HEK293 (cell line): ENCODE measurements around the gene DOK5.

Experiments used
- CTCF ChIA-PET: fragments of 350-600 bp; formaldehyde crosslinking; extraction: SDS; loops from one replicate; lab custom pipeline; 2021; ENCODE audit warnings: antibody characterized with exemption; lab: Yijun Ruan, JAX
- POLR2A ChIA-PET: fragments of 300-600 bp; formaldehyde crosslinking; extraction: SDS; loops from one replicate; lab custom pipeline; 2020; ENCODE audit warnings: antibody characterized with exemption, inconsistent platforms; lab: Yijun Ruan, JAX
- H3K27ac ChIP-seq: fragments of 200-500 bp; sonication (Bioruptor generic); 2 replicates; pipeline ENCODE4 v1.5.1; 2014; ENCODE audit warnings: low read depth, low read length, control low read depth, inconsistent platforms; ENCODE audit errors: extremely low read depth
- H3K36me3 ChIP-seq, 2 experiments: fragments of 200-500 bp in 1 of 2; sonication (Bioruptor generic) in 1 of 2; 1 replicate in 1 of 2; 2 replicates in 1 of 2; pipeline ENCODE4 v1.5.1; 2014 to 2017; ENCODE audit warnings: inconsistent platforms in 2 of 2, low read length in 2 of 2; ENCODE audit not compliant: control insufficient read depth in 2 of 2, insufficient read depth in 1 of 2
- H3K4me1 ChIP-seq: fragments of 200-500 bp; sonication (Bioruptor generic); 2 replicates; pipeline ENCODE4 v1.5.1; 2014; ENCODE audit warnings: mild to moderate bottlenecking, low read length, inconsistent platforms; ENCODE audit not compliant: control insufficient read depth, insufficient read depth
- H3K4me3 ChIP-seq: 2 replicates; pipeline ENCODE4 v1.5.1; 2011; ENCODE audit warnings: low read depth, mild to moderate bottlenecking, control low read depth, low read length, moderate library complexity
- H3K9me3 ChIP-seq: fragments of 200-500 bp; sonication (Bioruptor generic); 2 replicates; pipeline ENCODE4 v1.5.1; 2014; ENCODE audit warnings: low read depth, low read length, inconsistent platforms; ENCODE audit not compliant: control insufficient read depth, insufficient read depth
- HIC1 ChIP-seq: fragments of 450-650 bp; formaldehyde crosslinking; IDR thresholded peaks from 2 replicates; pipeline ENCODE4 v1.5.1; 2016; ENCODE audit warnings: missing biosample characterization, missing genetic modification characterization
- MZF1 ChIP-seq: fragments of 450-650 bp; formaldehyde crosslinking; IDR thresholded peaks from 2 replicates; pipeline ENCODE4 v1.5.1; 2017; ENCODE audit warnings: missing biosample characterization, missing genetic modification characterization, borderline replicate concordance
- SP2 ChIP-seq: fragments of 450-650 bp; formaldehyde crosslinking; IDR thresholded peaks from 2 replicates; pipeline ENCODE4 v1.5.1; 2016; ENCODE audit warnings: missing biosample characterization, missing genetic modification characterization
- ZBTB17 ChIP-seq: fragments of 450-650 bp; formaldehyde crosslinking; IDR thresholded peaks from 2 replicates; pipeline ENCODE4 v1.5.1; 2016; ENCODE audit warnings: missing biosample characterization, missing genetic modification characterization
- ZNF202 ChIP-seq: fragments of 450-650 bp; formaldehyde crosslinking; IDR thresholded peaks from 2 replicates; pipeline ENCODE4 v1.5.1; 2016; ENCODE audit warnings: missing biosample characterization, missing genetic modification characterization, borderline replicate concordance
- ZNF239 ChIP-seq: fragments of 450-650 bp; formaldehyde crosslinking; IDR thresholded peaks from 2 replicates; pipeline ENCODE4 v1.5.1; 2016; ENCODE audit warnings: missing biosample characterization, missing genetic modification characterization
- ZNF529 ChIP-seq: fragments of 450-650 bp; formaldehyde crosslinking; IDR thresholded peaks from 2 replicates; pipeline ENCODE4 v1.5.1; 2017; ENCODE audit warnings: missing genetic modification characterization, missing biosample characterization; ENCODE audit not compliant: insufficient replicate concordance
- ZNF626 ChIP-seq: fragments of 450-650 bp; sonication (Bioruptor Pico); formaldehyde crosslinking; IDR thresholded peaks from 2 replicates; pipeline ENCODE4 v1.5.1; 2018; ENCODE audit warnings: missing biosample characterization, missing genetic modification characterization, inconsistent platforms
- ZNF664 ChIP-seq: fragments of 450-650 bp; formaldehyde crosslinking; IDR thresholded peaks from 2 replicates; pipeline ENCODE4 v1.5.1; 2016; ENCODE audit warnings: missing biosample characterization, missing genetic modification characterization
- ZNF701 ChIP-seq: fragments of 450-650 bp; formaldehyde crosslinking; IDR thresholded peaks from 2 replicates; pipeline ENCODE4 v1.5.1; 2016; ENCODE audit warnings: missing biosample characterization, missing genetic modification characterization
- ZNF707 ChIP-seq: fragments of 450-650 bp; formaldehyde crosslinking; IDR thresholded peaks from 2 replicates; pipeline ENCODE4 v1.5.1; 2016; ENCODE audit warnings: missing biosample characterization, missing genetic modification characterization
- ZNF768 ChIP-seq: fragments of 450-650 bp; formaldehyde crosslinking; IDR thresholded peaks from 2 replicates; pipeline ENCODE4 v1.5.1; 2018; ENCODE audit warnings: missing biosample characterization, mild to moderate bottlenecking, missing genetic modification characterization
- ZNF791 ChIP-seq: fragments of 450-650 bp; formaldehyde crosslinking; IDR thresholded peaks from 2 replicates; pipeline ENCODE4 v1.5.1; 2016; ENCODE audit warnings: missing biosample characterization, missing genetic modification characterization
- ZNF792 ChIP-seq: fragments of 450-650 bp; formaldehyde crosslinking; IDR thresholded peaks from 2 replicates; pipeline ENCODE4 v1.5.1; 2016; ENCODE audit warnings: missing biosample characterization, missing genetic modification characterization
- TF ChIP-seq, protein P1 (sequence below): fragments of 450-650 bp; formaldehyde crosslinking; IDR thresholded peaks from 2 replicates; pipeline ENCODE4 v1.5.1; 2016; ENCODE audit warnings: missing biosample characterization, missing genetic modification characterization
- TF ChIP-seq, protein P2 (sequence below): fragments of 450-650 bp; formaldehyde crosslinking; IDR thresholded peaks from 2 replicates; pipeline ENCODE4 v1.5.1; 2016; ENCODE audit warnings: missing biosample characterization, missing genetic modification characterization, borderline replicate concordance
- TF ChIP-seq, protein P3 (sequence below): fragments of 450-650 bp; formaldehyde crosslinking; optimal IDR thresholded peaks from 2 replicates; pipeline ENCODE3; 2016; ENCODE audit warnings: missing biosample characterization, mild to moderate bottlenecking, missing genetic modification characterization
- TF ChIP-seq, protein P4 (sequence below): fragments of 450-650 bp; formaldehyde crosslinking; IDR thresholded peaks from 2 replicates; pipeline ENCODE4 v1.5.1; 2016; ENCODE audit warnings: missing biosample characterization, missing genetic modification characterization
- TF ChIP-seq, protein P5 (sequence below): fragments of 450-650 bp; formaldehyde crosslinking; IDR thresholded peaks from 2 replicates; pipeline ENCODE4 v1.5.1; 2017; ENCODE audit warnings: missing biosample characterization, missing genetic modification characterization

The DOK5 gene

DNA sequence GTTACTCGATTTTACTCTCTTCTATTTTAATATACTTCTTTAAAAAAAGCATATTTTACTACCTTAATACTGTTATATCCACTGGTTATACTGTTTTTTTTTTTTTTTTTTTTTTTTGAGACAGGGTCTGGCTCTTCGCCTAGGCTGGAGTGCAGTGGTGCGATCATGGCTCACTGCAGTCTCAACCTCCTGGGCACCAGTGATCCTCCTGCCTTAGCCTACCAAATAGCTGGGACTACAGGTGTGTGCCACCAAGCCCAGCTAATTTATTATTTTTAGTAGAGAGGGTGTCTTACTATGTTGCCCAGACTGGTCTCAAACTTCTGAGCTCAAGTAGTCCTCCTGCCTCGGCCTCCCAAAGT, 170.7 kb downstream of the DOK5 start (continued):
- no peak for TF ChIP-seq MZF1
- TF ChIP-seq ZNF529 = no peak
- TF ChIP-seq, protein P1, sequence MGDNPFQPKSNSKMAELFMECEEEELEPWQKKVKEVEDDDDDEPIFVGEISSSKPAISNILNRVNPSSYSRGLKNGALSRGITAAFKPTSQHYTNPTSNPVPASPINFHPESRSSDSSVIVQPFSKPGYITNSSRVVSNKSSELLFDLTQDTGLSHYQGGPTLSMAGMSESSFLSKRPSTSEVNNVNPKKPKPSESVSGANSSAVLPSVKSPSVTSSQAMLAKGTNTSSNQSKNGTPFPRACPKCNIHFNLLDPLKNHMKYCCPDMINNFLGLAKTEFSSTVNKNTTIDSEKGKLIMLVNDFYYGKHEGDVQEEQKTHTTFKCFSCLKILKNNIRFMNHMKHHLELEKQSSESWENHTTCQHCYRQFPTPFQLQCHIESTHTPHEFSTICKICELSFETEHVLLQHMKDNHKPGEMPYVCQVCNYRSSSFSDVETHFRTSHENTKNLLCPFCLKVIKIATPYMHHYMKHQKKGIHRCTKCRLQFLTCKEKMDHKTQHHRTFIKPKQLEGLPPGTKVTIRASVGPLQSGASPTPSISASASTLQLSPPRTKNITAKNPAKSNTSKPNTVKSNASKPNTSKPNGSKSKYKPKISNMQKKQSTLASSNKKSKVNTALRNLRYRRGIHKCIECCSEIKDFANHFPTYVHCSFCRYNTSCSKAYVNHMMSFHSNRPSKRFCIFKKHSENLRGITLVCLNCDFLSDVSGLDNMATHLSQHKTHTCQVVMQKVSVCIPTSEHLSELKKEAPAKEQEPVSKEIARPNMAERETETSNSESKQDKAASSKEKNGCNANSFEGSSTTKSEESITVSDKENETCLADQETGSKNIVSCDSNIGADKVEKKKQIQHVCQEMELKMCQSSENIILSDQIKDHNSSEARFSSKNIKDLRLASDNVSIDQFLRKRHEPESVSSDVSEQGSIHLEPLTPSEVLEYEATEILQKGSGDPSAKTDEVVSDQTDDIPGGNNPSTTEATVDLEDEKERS (tag by site-specific recombination) = no peak
- TF ChIP-seq ZNF701 (tag by site-specific recombination) = no peak
- TF ChIP-seq ZNF791 (tag by site-specific recombination) = no peak
- TF ChIP-seq, protein P2, sequence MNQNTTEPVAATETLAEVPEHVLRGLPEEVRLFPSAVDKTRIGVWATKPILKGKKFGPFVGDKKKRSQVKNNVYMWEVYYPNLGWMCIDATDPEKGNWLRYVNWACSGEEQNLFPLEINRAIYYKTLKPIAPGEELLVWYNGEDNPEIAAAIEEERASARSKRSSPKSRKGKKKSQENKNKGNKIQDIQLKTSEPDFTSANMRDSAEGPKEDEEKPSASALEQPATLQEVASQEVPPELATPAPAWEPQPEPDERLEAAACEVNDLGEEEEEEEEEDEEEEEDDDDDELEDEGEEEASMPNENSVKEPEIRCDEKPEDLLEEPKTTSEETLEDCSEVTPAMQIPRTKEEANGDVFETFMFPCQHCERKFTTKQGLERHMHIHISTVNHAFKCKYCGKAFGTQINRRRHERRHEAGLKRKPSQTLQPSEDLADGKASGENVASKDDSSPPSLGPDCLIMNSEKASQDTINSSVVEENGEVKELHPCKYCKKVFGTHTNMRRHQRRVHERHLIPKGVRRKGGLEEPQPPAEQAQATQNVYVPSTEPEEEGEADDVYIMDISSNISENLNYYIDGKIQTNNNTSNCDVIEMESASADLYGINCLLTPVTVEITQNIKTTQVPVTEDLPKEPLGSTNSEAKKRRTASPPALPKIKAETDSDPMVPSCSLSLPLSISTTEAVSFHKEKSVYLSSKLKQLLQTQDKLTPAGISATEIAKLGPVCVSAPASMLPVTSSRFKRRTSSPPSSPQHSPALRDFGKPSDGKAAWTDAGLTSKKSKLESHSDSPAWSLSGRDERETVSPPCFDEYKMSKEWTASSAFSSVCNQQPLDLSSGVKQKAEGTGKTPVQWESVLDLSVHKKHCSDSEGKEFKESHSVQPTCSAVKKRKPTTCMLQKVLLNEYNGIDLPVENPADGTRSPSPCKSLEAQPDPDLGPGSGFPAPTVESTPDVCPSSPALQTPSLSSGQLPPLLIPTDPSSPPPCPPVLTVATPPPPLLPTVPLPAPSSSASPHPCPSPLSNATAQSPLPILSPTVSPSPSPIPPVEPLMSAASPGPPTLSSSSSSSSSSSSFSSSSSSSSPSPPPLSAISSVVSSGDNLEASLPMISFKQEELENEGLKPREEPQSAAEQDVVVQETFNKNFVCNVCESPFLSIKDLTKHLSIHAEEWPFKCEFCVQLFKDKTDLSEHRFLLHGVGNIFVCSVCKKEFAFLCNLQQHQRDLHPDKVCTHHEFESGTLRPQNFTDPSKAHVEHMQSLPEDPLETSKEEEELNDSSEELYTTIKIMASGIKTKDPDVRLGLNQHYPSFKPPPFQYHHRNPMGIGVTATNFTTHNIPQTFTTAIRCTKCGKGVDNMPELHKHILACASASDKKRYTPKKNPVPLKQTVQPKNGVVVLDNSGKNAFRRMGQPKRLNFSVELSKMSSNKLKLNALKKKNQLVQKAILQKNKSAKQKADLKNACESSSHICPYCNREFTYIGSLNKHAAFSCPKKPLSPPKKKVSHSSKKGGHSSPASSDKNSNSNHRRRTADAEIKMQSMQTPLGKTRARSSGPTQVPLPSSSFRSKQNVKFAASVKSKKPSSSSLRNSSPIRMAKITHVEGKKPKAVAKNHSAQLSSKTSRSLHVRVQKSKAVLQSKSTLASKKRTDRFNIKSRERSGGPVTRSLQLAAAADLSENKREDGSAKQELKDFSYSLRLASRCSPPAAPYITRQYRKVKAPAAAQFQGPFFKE = no peak
- TF ChIP-seq ZNF202 (tag by site-specific recombination) = no peak
- TF ChIP-seq ZNF239 (tag by site-specific recombination) = no peak
- TF ChIP-seq, protein P3, sequence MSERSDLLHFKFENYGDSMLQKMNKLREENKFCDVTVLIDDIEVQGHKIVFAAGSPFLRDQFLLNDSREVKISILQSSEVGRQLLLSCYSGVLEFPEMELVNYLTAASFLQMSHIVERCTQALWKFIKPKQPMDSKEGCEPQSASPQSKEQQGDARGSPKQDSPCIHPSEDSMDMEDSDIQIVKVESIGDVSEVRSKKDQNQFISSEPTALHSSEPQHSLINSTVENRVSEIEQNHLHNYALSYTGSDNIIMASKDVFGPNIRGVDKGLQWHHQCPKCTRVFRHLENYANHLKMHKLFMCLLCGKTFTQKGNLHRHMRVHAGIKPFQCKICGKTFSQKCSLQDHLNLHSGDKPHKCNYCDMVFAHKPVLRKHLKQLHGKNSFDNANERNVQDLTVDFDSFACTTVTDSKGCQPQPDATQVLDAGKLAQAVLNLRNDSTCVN (tag by site-specific recombination) = no peak
- TF ChIP-seq SP2 = no peak
- TF ChIP-seq, all 188 proteins: peak for 0

DNA sequence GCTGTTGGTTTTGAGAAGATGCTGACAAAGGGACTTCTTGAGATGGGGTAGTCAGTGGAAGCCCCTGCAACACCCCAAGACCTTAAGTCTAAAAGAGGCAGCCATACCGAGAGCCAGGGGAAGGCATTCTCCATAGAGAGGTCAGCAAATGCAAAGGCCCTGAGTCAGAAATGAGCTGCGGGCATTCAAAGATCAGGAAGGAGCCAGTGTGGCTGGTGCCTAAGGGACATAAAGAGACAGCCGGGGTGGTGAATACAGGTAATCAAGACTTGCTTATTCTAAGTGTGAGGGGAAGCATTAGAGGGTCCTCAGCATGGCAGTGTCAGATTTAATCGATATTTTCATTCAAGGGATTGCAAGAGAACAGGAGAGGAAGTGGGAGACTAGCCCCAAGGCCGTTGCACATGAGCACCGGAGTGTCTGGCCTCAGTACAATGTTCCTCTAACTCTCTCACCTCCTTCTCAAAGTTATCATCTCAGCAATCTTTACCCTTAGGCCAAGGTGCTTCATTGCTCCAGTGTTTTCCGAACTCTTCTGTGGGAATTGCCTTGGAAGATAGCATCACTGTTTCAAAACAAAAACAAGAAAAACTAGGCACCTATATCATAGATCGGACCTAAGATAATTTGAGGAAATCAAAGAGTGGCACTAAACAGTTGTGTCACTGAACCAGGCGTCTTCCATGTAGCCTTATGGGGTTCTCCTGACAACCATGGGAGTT, 173.2 kb downstream of the DOK5 start:
- H3K36me3 ChIP-seq = no peaks in the 10 kb centered on the region
- no peak overlapping the region for H3K27ac ChIP-seq
- no peak overlapping the region for H3K4me3 ChIP-seq
- no peaks in the 10 kb centered on the region for H3K4me1 ChIP-seq
- no peaks in the 10 kb centered on the region for H3K9me3 ChIP-seq
- POLR2A ChIA-PET = interaction anchor here (0.6 kb wide), 1 partner anchor 318 kb away, joined by 3 read pairs; no protein-coding TSS in a partner anchor
- CTCF ChIA-PET = interaction anchor here (0.6 to 3.9 kb wide), 20 partner anchors 9 to 1501 kb away, joined by 3 to 25 read pairs (median 4); no protein-coding TSS in a partner anchor
- TF ChIP-seq ZNF768 (tag by site-specific recombination) (no peak), ZNF626 (tag by site-specific recombination) (no peak), ZBTB17 (tag by site-specific recombination) (no peak), ZNF707 (tag by site-specific recombination) (no peak), ZNF529 (no peak), HIC1 (tag by site-specific recombination) (no peak), ZNF792 (tag by site-specific recombination) (no peak), ZNF202 (tag by site-specific recombination) (no peak), ZNF664 (tag by site-specific recombination) (no peak)
- TF ChIP-seq, protein P4, sequence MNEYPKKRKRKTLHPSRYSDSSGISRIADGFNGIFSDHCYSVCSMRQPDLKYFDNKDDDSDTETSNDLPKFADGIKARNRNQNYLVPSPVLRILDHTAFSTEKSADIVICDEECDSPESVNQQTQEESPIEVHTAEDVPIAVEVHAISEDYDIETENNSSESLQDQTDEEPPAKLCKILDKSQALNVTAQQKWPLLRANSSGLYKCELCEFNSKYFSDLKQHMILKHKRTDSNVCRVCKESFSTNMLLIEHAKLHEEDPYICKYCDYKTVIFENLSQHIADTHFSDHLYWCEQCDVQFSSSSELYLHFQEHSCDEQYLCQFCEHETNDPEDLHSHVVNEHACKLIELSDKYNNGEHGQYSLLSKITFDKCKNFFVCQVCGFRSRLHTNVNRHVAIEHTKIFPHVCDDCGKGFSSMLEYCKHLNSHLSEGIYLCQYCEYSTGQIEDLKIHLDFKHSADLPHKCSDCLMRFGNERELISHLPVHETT (tag by site-specific recombination) = no peak
- TF ChIP-seq, protein P5, sequence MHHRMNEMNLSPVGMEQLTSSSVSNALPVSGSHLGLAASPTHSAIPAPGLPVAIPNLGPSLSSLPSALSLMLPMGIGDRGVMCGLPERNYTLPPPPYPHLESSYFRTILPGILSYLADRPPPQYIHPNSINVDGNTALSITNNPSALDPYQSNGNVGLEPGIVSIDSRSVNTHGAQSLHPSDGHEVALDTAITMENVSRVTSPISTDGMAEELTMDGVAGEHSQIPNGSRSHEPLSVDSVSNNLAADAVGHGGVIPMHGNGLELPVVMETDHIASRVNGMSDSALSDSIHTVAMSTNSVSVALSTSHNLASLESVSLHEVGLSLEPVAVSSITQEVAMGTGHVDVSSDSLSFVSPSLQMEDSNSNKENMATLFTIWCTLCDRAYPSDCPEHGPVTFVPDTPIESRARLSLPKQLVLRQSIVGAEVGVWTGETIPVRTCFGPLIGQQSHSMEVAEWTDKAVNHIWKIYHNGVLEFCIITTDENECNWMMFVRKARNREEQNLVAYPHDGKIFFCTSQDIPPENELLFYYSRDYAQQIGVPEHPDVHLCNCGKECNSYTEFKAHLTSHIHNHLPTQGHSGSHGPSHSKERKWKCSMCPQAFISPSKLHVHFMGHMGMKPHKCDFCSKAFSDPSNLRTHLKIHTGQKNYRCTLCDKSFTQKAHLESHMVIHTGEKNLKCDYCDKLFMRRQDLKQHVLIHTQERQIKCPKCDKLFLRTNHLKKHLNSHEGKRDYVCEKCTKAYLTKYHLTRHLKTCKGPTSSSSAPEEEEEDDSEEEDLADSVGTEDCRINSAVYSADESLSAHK (tag by site-specific recombination) = no peak
